ENCODE results near the gene CTU2.

The CTU2 gene

DNA sequence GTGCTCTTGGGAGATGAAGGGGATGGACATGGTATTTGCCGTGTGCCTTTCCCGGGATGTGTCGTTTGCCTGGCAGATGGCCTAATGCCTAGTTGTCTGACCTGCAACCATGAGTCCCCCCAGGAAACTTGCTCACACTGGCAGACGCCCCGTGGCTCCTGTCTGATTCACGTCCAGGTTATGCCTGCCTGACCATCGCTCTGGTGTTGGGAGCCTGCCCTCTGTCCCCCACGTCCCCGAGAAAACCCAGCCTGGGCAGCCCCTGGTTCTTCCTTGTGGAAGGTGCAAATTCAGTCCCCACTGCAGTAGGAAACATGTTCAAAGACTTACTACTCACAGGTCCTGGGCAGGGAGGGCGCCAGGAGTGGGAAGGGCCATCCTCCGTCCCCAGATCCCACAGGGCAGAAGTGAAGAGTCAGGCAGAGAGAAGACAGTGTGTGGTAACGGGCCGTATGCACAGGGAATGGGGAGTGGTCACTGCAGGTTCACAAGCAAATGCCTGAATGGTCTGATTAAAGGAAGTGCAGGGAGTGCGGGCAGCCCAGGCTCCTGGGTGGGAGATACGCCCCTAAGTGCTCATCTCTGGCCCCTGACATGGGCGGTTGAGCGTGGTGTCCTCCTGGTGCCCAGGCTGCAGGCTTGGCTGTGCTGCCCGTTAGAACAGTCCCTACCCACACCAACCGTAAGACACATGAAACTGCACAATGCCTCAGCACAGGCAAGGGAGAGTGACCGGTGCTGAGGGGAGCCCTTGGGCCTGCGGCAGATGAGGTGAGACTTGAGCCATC lies 15.8 kb upstream of the CTU2 start:
- TF ChIP-seq, protein P1, sequence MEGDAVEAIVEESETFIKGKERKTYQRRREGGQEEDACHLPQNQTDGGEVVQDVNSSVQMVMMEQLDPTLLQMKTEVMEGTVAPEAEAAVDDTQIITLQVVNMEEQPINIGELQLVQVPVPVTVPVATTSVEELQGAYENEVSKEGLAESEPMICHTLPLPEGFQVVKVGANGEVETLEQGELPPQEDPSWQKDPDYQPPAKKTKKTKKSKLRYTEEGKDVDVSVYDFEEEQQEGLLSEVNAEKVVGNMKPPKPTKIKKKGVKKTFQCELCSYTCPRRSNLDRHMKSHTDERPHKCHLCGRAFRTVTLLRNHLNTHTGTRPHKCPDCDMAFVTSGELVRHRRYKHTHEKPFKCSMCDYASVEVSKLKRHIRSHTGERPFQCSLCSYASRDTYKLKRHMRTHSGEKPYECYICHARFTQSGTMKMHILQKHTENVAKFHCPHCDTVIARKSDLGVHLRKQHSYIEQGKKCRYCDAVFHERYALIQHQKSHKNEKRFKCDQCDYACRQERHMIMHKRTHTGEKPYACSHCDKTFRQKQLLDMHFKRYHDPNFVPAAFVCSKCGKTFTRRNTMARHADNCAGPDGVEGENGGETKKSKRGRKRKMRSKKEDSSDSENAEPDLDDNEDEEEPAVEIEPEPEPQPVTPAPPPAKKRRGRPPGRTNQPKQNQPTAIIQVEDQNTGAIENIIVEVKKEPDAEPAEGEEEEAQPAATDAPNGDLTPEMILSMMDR (IDR thresholded peaks at IDR 0.05) = no peak

DNA sequence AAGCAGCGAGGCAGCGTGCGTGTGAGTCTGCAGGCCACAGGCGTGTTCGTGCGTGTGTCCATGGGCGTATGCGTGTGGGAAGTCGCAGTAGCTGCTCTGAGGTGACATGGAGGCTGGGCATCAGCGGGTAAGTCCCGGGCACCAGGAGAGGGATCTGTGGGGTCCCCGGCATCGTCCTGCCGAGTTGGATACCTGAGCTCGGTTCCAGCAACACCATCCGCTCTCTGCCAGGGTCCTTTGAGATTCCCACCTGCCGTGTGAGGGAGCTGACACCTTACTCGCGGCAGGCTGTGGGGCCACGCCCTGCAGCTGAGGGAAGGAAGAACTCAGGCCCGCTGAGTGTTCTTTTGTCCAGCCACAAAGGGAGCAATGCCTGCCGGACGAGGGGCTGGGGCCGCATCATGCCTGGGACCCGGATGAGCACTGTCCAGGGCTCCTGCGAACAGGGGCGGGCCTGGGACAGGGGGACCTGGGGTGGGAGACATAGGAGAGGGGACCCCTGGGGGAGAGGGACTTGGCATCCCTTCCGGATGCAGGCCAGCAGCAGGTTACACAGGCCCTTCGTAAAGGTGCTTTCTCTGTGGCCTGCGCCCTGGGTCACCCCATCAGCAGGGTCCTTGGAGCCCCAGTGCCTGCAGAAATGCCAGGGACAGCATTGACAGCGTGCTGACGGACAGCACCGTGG lies 15.0 kb upstream of the CTU2 start:
- TF ChIP-seq, protein P1 (IDR thresholded peaks at IDR 0.05) = no peak

DNA sequence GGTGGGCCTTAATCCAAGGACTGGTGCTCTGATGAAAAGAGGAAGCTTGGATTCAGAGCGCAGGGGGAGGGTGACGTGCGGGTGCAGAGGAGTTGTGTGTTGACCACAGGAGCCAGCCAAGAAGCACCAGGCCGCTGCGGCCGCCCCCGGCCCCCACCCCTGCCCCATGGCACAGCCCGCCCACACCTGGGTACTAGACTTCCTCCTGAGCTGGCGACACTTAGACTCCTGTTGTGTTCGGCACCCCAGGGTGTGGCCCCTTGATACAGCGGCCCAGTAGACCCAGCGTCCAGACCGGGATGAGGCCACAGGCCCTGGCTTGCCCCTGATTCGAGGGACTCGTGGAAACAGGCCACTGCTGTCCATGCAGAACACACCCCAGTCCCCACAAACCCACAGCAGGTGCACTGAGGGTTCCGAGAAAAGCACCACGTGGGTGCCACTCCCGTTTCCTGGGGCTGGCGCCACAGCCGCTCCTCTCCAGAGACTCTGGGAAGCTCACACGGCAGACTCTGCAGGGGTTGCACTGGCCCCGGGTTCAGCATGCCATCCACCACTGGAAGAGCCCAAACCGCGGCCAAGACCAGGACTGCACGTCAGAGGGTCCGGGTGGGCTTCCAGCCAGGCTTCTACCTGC lies 14.3 kb upstream of the CTU2 start:
- TF ChIP-seq, protein P1 (IDR thresholded peaks at IDR 0.05) = no peak

DNA sequence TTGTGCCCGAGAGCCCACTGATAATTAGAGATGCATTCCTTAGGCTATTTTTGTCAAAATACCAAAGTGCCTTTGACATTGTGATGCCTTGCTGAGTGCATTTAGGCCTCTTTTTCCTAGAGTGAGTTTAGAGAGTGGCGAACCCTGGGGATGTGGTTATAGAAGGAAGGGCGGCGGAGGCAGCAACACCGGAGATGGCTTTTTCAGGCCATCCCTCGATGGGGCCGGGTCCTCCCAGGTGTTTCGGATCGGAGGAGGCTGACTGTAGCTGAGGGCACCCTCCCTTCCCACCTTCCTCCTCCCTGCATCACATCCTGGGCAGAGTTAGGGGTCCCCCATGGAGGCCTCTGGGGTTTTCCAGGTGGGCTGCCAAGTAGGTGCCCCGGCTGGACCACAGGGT lies 13.4 kb upstream of the CTU2 start:
- TF ChIP-seq, protein P1 (IDR thresholded peaks at IDR 0.05) = no peak

DNA sequence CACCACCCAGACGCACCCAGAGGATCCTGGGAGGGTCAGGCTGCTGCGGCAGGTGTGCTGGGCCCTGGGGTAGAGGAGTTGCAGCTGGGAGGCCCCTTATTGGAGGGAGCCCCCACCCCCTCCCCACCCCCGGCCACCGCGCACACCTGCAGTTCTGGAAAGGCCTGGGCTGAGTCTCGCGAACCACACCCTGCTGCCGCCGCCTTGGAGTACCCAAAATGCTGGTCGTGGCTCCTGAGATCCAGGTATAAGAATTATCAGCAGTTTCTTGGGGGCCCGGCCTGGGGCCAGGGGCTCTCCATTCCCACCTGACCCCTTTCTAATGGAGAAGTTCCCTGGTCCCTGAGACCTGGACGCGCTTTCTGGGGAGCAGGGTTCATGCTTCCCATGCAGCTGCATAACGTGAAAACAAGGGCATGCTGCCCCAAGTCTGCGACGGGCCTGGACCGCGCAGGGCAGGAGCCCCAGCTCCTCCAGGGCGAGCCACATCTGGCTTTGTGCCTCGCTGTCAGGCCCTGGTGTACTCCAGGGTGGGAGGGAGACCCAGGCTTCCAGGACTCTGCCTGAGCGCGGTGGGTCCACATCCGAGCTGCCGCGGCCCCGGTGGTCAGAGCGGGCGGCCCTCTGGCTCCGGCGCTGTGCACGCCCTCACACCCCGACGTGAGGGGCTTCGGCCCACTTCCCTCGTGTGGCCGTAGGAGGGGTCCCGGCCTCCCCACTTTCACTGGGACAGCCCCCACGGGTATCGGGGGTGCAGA lies 12.7 kb upstream of the CTU2 start:
- TF ChIP-seq, protein P1 (IDR thresholded peaks at IDR 0.05) = no peak

DNA sequence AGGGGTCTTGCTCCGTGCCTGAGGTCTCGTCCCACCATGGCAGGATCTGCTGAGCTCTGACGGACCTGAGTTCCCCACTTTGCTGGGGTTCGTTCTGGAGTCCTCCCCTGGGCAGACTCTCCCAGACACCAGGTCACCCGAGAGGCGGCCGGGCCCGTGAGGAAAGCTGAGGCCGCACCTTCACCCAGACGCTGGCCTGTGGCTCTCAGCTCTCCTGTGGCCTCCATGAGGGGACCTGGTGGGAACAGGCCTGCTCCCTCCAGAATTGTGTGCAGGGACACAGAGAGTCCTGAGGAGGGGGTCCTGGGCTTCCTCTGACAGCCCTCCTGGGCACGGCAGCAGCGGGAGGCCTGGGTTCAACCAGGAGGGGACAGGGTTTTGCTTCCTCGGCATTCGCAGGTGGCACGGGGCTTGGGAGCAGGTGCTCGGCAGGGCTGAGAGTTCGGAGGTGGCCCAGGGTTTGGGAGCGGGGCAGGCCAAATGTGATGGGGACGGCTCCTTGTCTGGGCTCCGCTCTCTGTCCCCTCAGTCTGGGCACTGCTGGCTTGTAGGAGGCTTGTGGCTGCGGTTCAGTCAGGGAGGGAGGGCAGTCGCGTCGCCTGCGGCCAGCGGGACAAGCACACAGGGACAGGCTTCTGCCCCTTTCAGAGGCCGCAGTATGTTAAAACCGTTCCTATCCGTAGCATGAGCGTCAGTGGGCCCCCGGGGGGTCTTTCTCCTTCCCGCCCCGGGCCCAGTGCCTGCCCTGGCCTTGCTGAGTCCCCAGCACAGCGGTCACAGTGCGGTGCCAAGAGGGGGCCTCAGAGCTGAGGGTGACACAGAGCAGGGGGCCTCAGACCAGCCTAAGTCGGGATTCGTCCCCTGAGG lies 11.8 kb upstream of the CTU2 start:
- TF ChIP-seq, protein P1 (IDR thresholded peaks at IDR 0.05) = no peak
